Measurements from ENCODE around the gene SLC16A3. TPM values are rescaled to one million over a fixed set of nuclear protein-coding genes. Genes with fewer than 3 reads are reported as not detected.

The SLC16A3 gene
- total RNA-seq, 1 donor from 2014 or later = 81.9 TPM

- H3K27ac ChIP-seq = peak overlapping the region; percentile 82
These were observed 9.1 kb downstream of the SLC16A3 start for GRCh38 chr17:82237746-82238471.

GRCh38 chr17:82238472-82239201, 9.8 kb downstream of the SLC16A3 start:
- TF ChIP-seq CTCF (IDR thresholded peaks at IDR 0.05) = no peak
- Histone ChIP-seq H3K36me3 (peaks cover 50% of the 10 kb centered on the region), H3K27me3 (ENCODE audit: low read depth) (no peaks in the 10 kb centered on the region), H3K27ac (peak overlapping the region; percentile 82), H3K9me3 (no peaks in the 10 kb centered on the region), H3K4me1 (peaks cover 85% of the 10 kb centered on the region), H3K4me3 (peak overlapping the region; percentile 34)
- DNase-seq = peak; percentile 94
- ATAC-seq = peak; percentile 61 to 65
- intact Hi-C loops (cut with DNase I) = no loop called here

More at GRCh38 chr17:82237746-82238471, 9.1 kb downstream of the SLC16A3 start:
- Histone ChIP-seq H3K27me3 (ENCODE audit: low read depth) (no peaks in the 10 kb centered on the region), H3K36me3 (peaks cover 43% of the 10 kb centered on the region), H3K9me3 (no peaks in the 10 kb centered on the region), H3K4me3 (peak overlapping the region; percentile 34), H3K4me1 (peaks cover 85% of the 10 kb centered on the region)
- DNase-seq (peak; percentile 51), ATAC-seq (no peak)
- no peak for TF ChIP-seq CTCF (IDR thresholded peaks at IDR 0.05)
- intact Hi-C loops (cut with DNase I) = no loop called here

- TF ChIP-seq CTCF (IDR thresholded peaks at IDR 0.05) = no peak
- ATAC-seq (no peak), DNase-seq (peak; percentile 48)
- peak overlapping the region; percentile 82 for H3K27ac ChIP-seq
- H3K4me3 ChIP-seq = peak overlapping the region; percentile 34
- H3K36me3 ChIP-seq = peaks cover 59% of the 10 kb centered on the region
- H3K9me3 ChIP-seq = no peaks in the 10 kb centered on the region
- H3K27me3 ChIP-seq (ENCODE audit: low read depth) = no peaks in the 10 kb centered on the region
- H3K4me1 ChIP-seq = peaks cover 86% of the 10 kb centered on the region
- intact Hi-C loops (cut with DNase I) = no loop called here
These were observed 10.6 kb downstream of the SLC16A3 start for GRCh38 chr17:82239401-82239925.

GRCh38 chr17:82239926-82240505, 11.2 kb downstream of the SLC16A3 start:
- peak overlapping the region; percentile 82 for H3K27ac ChIP-seq
- no peaks in the 10 kb centered on the region for H3K27me3 ChIP-seq (ENCODE audit: low read depth)
- intact Hi-C loops (cut with DNase I) = no loop called here
- no peaks in the 10 kb centered on the region for H3K9me3 ChIP-seq
- peaks cover 86% of the 10 kb centered on the region for H3K4me1 ChIP-seq
- TF ChIP-seq CTCF (IDR thresholded peaks at IDR 0.05) = no peak
- DNase-seq (no peak), ATAC-seq (no peak)
- no peak overlapping the region for H3K4me3 ChIP-seq
- H3K36me3 ChIP-seq = peaks cover 64% of the 10 kb centered on the region

- DNase-seq (peak; percentile 46), ATAC-seq (no peak)
- H3K4me3 ChIP-seq = no peak overlapping the region
- peak overlapping the region; percentile 82 for H3K27ac ChIP-seq
- intact Hi-C loops (cut with DNase I) = no loop called here
- TF ChIP-seq CTCF (IDR thresholded peaks at IDR 0.05) = no peak
- H3K36me3 ChIP-seq = peaks cover 70% of the 10 kb centered on the region
- peaks cover 80% of the 10 kb centered on the region for H3K4me1 ChIP-seq
- no peaks in the 10 kb centered on the region for H3K27me3 ChIP-seq (ENCODE audit: low read depth)
- no peaks in the 10 kb centered on the region for H3K9me3 ChIP-seq
These were observed 11.8 kb downstream of the SLC16A3 start for GRCh38 chr17:82240506-82241182.
